H9 (cell line): ENCODE data around the gene BMPER. TPM values are rescaled to one million over a fixed set of nuclear protein-coding genes. Genes with fewer than 3 reads are reported as not detected.

Experiments
- DNase-seq: peaks from one replicate; pipeline ENCODE4 v3.0.0-alpha.2; 2017
- H2AFZ ChIP-seq: one replicate; pipeline ENCODE4 v1.6.1; 2013; ENCODE audit warnings: mild to moderate bottlenecking, low read length, control low read depth, moderate library complexity
- H2AK5ac ChIP-seq: 2 replicates; pipeline ENCODE4 v1.6.1; 2013; ENCODE audit warnings: low read length, control low read depth, mixed read lengths; ENCODE audit not compliant: insufficient read length
- H2BK120ac ChIP-seq: one replicate; pipeline ENCODE4 v1.6.1; 2013; ENCODE audit warnings: low read depth, mild to moderate bottlenecking, low read length, control low read depth, inconsistent platforms; ENCODE audit not compliant: poor library complexity, severe bottlenecking
- H2BK12ac ChIP-seq: 2 replicates; pipeline ENCODE4 v1.6.1; 2013; ENCODE audit warnings: low read length, control low read depth, mixed read lengths, low read depth; ENCODE audit not compliant: insufficient read length
- H2BK15ac ChIP-seq: 2 replicates; pipeline ENCODE4 v1.6.1; 2013; ENCODE audit warnings: low read depth, low read length, control low read depth
- H2BK20ac ChIP-seq: one replicate; pipeline ENCODE4 v1.6.1; 2013; ENCODE audit warnings: low read depth, mild to moderate bottlenecking, low read length, control low read depth, inconsistent platforms; ENCODE audit not compliant: poor library complexity, severe bottlenecking
- H2BK5ac ChIP-seq: 2 replicates; pipeline ENCODE4 v1.6.1; 2013; ENCODE audit warnings: low read length, control low read depth, mixed read lengths; ENCODE audit not compliant: insufficient read length
- H3K14ac ChIP-seq: 2 replicates; pipeline ENCODE4 v1.6.1; 2013; ENCODE audit warnings: low read length, control low read depth; ENCODE audit not compliant: insufficient read depth
- H3K18ac ChIP-seq: 2 replicates; pipeline ENCODE4 v1.6.1; 2013; ENCODE audit warnings: low read depth, mild to moderate bottlenecking, mixed read lengths, low read length, control low read depth; ENCODE audit not compliant: insufficient read length
- H3K23ac ChIP-seq: 2 replicates; pipeline ENCODE4 v1.6.1; 2013; ENCODE audit warnings: low read length, control low read depth, mixed read lengths, low read depth; ENCODE audit not compliant: insufficient read length
- H3K23me2 ChIP-seq: 2 replicates; pipeline ENCODE4 v1.6.1; 2013; ENCODE audit warnings: low read depth, mild to moderate bottlenecking, mixed read lengths, low read length, control low read depth; ENCODE audit not compliant: insufficient read length, poor library complexity, severe bottlenecking
- H3K27ac ChIP-seq: 2 replicates; pipeline ENCODE4 v1.5.1; 2013; ENCODE audit warnings: low read length, control low read depth, mixed read lengths, low read depth; ENCODE audit not compliant: insufficient read length
- H3K27me3 ChIP-seq: 2 replicates; pipeline ENCODE4 v1.6.1; 2013; ENCODE audit warnings: low read length, control low read depth, inconsistent platforms; ENCODE audit not compliant: insufficient read depth
- H3K4ac ChIP-seq: 2 replicates; pipeline ENCODE4 v1.6.1; 2013; ENCODE audit warnings: low read depth, mild to moderate bottlenecking, control low read depth, inconsistent platforms, low read length, moderate library complexity
- H3K4me1 ChIP-seq: 2 replicates; pipeline ENCODE4 v1.6.1; 2013; ENCODE audit warnings: low read length, control low read depth, inconsistent platforms; ENCODE audit not compliant: insufficient read depth
- H3K4me2 ChIP-seq: 2 replicates; pipeline ENCODE4 v1.6.1; 2013; ENCODE audit warnings: low read length, control low read depth, mixed read lengths; ENCODE audit not compliant: insufficient read length, insufficient read depth
- H3K56ac ChIP-seq: 2 replicates; pipeline ENCODE4 v1.6.1; 2013; ENCODE audit warnings: low read depth, mild to moderate bottlenecking, mixed read lengths, low read length, control low read depth; ENCODE audit not compliant: insufficient read length
- H3K79me1 ChIP-seq: 2 replicates; pipeline ENCODE4 v1.6.1; 2013; ENCODE audit warnings: low read depth, mild to moderate bottlenecking, moderate library complexity, low read length, control low read depth, inconsistent platforms; ENCODE audit not compliant: insufficient read depth, poor library complexity, severe bottlenecking
- H3K79me2 ChIP-seq: 2 replicates; pipeline ENCODE4 v1.6.1; 2013; ENCODE audit warnings: low read length, control low read depth, inconsistent platforms; ENCODE audit not compliant: insufficient read depth
- H3K9ac ChIP-seq: 2 replicates; pipeline ENCODE4 v1.6.1; 2013; ENCODE audit warnings: low read length, control low read depth, mixed read lengths; ENCODE audit not compliant: insufficient read length; ENCODE audit errors: extremely low read depth
- H3K9me3 ChIP-seq: one replicate; pipeline ENCODE4 v1.6.1; 2013; ENCODE audit warnings: low read depth, low read length, inconsistent platforms; ENCODE audit not compliant: control insufficient read depth
- H3T11ph ChIP-seq: one replicate; pipeline ENCODE4 v1.6.1; 2013; ENCODE audit warnings: mild to moderate bottlenecking, low read length, control low read depth, inconsistent platforms
- H4K20me1 ChIP-seq: one replicate; pipeline ENCODE4 v1.6.1; 2013; ENCODE audit not compliant: control insufficient read depth, insufficient read length, insufficient read depth
- H4K5ac ChIP-seq: 2 replicates; pipeline ENCODE4 v1.6.1; 2013; ENCODE audit warnings: low read depth, mild to moderate bottlenecking, mixed read lengths, low read length, control low read depth; ENCODE audit not compliant: insufficient read length
- H4K8ac ChIP-seq: replicated peaks from 2 replicates; pipeline ENCODE4 v1.6.1; 2013; ENCODE audit warnings: low read length, control low read depth, mixed read lengths, low read depth; ENCODE audit not compliant: insufficient read length
- H4K91ac ChIP-seq: 2 replicates; pipeline ENCODE4 v1.6.1; 2013; ENCODE audit warnings: low read depth, mild to moderate bottlenecking, moderate library complexity, mixed read lengths, low read length, control low read depth; ENCODE audit not compliant: insufficient read length
- H3K27ac Mint-ChIP-seq, 3 experiments: 2 replicates in 2 of 3; 3 replicates in 1 of 3; pipeline ENCODE4 v1.8.0; 2020 to 2021; ENCODE audit warnings: mixed read lengths in 3 of 3, mild to moderate bottlenecking in 1 of 3, moderate library complexity in 1 of 3
- H3K27me3 Mint-ChIP-seq: 2 replicates; pipeline ENCODE4 v1.8.0; 2021; ENCODE audit warnings: low read depth, mild to moderate bottlenecking, moderate library complexity, mixed read lengths
- H3K36me3 Mint-ChIP-seq, 3 experiments: 2 replicates in 2 of 3; 3 replicates in 1 of 3; pipeline ENCODE4 v1.8.0; 2020 to 2021; ENCODE audit warnings: low read depth in 3 of 3, mixed read lengths in 3 of 3; ENCODE audit not compliant: insufficient read depth in 1 of 3
- H3K4me1 Mint-ChIP-seq, 2 experiments: 2 replicates each; pipeline ENCODE4 v1.8.0; 2020; ENCODE audit warnings: mixed read lengths in 2 of 2
- H3K4me3 Mint-ChIP-seq, 2 experiments: 2 replicates in 1 of 2; 3 replicates in 1 of 2; pipeline ENCODE4 v1.8.0; 2020 to 2021; ENCODE audit warnings: mild to moderate bottlenecking in 2 of 2, mixed read lengths in 2 of 2, moderate library complexity in 1 of 2
- H3K9me3 Mint-ChIP-seq, 2 experiments: 2 replicates in 1 of 2; 3 replicates in 1 of 2; pipeline ENCODE4 v1.8.0; 2020; ENCODE audit warnings: mild to moderate bottlenecking in 2 of 2, mixed read lengths in 2 of 2, moderate library complexity in 1 of 2
- WGBS: extraction: QIAGEN DNeasy Blood & Tissue Kit; methylation state at CpG from one replicate; pipeline ENCODE4 v1.1.7; 2013; ENCODE audit warnings: missing lambda C conversion rate, low lambda C conversion rate, mixed read lengths; ENCODE audit not compliant: insufficient read length; ENCODE audit errors: extremely low coverage; 5-methylcytosine and 5-hydroxymethylcytosine counted together
- total RNA-seq: library from RNA; stranded (reverse); gene quantifications from 2 replicates; pipeline ENCODE4 v1.2.1, GENCODE V29; 2021
- TF ChIP-seq, protein P1 (sequence below): fragments of 200-600 bp; sonication (generic); conservative IDR thresholded peaks from 3 replicates; pipeline ENCODE4 v1.8.0; 2021; ENCODE audit warnings: antibody characterized with exemption, mild to moderate bottlenecking

BMPER gene
- total RNA-seq, 1 experiment from 2014 or later, result 0.20 TPM

DNA sequence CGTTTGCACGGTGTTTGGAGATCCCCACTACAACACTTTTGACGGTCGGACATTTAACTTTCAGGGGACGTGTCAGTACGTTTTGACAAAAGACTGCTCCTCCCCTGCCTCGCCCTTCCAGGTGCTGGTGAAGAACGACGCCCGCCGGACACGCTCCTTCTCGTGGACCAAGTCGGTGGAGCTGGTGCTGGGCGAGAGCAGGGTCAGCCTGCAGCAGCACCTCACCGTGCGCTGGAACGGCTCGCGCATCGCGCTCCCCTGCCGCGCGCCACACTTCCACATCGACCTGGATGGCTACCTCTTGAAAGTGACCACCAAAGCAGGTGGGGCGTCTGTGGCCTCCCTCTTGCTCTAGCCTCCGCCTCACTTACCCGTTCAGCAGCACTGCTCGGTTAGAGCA, 173.5 kb downstream of the BMPER start:
- H4K20me1 ChIP-seq, result no peaks in the 10 kb centered on the region
- no peaks in the 10 kb centered on the region for H3K23me2 ChIP-seq
- H3K4ac ChIP-seq, result no peak overlapping the region
- no peak overlapping the region; the same call in 1 of the 2 replicates for H3K14ac ChIP-seq
- H2BK120ac ChIP-seq, result no peak overlapping the region
- TF ChIP-seq, protein P1, sequence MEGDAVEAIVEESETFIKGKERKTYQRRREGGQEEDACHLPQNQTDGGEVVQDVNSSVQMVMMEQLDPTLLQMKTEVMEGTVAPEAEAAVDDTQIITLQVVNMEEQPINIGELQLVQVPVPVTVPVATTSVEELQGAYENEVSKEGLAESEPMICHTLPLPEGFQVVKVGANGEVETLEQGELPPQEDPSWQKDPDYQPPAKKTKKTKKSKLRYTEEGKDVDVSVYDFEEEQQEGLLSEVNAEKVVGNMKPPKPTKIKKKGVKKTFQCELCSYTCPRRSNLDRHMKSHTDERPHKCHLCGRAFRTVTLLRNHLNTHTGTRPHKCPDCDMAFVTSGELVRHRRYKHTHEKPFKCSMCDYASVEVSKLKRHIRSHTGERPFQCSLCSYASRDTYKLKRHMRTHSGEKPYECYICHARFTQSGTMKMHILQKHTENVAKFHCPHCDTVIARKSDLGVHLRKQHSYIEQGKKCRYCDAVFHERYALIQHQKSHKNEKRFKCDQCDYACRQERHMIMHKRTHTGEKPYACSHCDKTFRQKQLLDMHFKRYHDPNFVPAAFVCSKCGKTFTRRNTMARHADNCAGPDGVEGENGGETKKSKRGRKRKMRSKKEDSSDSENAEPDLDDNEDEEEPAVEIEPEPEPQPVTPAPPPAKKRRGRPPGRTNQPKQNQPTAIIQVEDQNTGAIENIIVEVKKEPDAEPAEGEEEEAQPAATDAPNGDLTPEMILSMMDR, result no peak
- H3K27ac Mint-ChIP-seq, result no peak overlapping the region
- DNase-seq, result no peak
- no peaks in the 10 kb centered on the region for H3K9me3 Mint-ChIP-seq
- no peaks in the 10 kb centered on the region for H3K4me1 ChIP-seq
- no peak overlapping the region for H3T11ph ChIP-seq
- H3K36me3 Mint-ChIP-seq, result no peaks in the 10 kb centered on the region; a peak in 1 of 7 replicates
- no peak overlapping the region for H2BK5ac ChIP-seq
- WGBS, result no CpG with 5 or more reads among the region's 30 CpGs
- H3K79me1 ChIP-seq, result no peaks in the 10 kb centered on the region
- no peak overlapping the region for H3K4me3 Mint-ChIP-seq
- no peak overlapping the region for H3K56ac ChIP-seq
- no peaks in the 10 kb centered on the region for H3K9me3 ChIP-seq
- H2BK12ac ChIP-seq, result no peak overlapping the region
- H3K9ac ChIP-seq, result no peak overlapping the region
- no peaks in the 10 kb centered on the region for H3K79me2 ChIP-seq
- no peak overlapping the region for H4K91ac ChIP-seq
- no peak overlapping the region for H4K5ac ChIP-seq
- H3K27ac ChIP-seq, result no peak overlapping the region
- no peak overlapping the region for H3K4me2 ChIP-seq
- no peak overlapping the region for H2AK5ac ChIP-seq
- H3K18ac ChIP-seq, result no peak overlapping the region
- H3K23ac ChIP-seq, result no peak overlapping the region
- H3K4me1 Mint-ChIP-seq, result peaks cover 4 to 5% of the 10 kb centered on the region in 2 experiments
- no peak overlapping the region for H4K8ac ChIP-seq
- no peaks in the 10 kb centered on the region for H3K27me3 Mint-ChIP-seq
- H2BK20ac ChIP-seq, result no peak overlapping the region
- H2AFZ ChIP-seq, result no peak overlapping the region
- no peaks in the 10 kb centered on the region for H3K27me3 ChIP-seq
- no peak overlapping the region for H2BK15ac ChIP-seq
